ENCODE results near the gene TMOD4. TPM values are rescaled to one million over a fixed set of nuclear protein-coding genes. Genes with fewer than 3 reads are reported as not detected.

The TMOD4 gene
- total RNA-seq, 1 donor from 2014 or later: 2.1 TPM

GRCh38 chr1:151175041-151175741, 590 bp downstream of the TMOD4 start:
- no peak for TF ChIP-seq CTCF (IDR thresholded peaks at IDR 0.05)
- Histone ChIP-seq H3K27ac (no peak overlapping the region), H3K4me1 (no peaks in the 10 kb centered on the region), H3K9me3 (no peaks in the 10 kb centered on the region), H3K4me3 (no peak overlapping the region), H3K27me3 (ENCODE audit: low read depth) (no peaks in the 10 kb centered on the region), H3K36me3 (peaks cover 73% of the 10 kb centered on the region)
- ATAC-seq (no peak), DNase-seq (no peak)
- intact Hi-C loops (cut with DNase I): no loop called here

- peaks cover 66% of the 10 kb centered on the region for H3K36me3 ChIP-seq
- intact Hi-C loops (cut with DNase I): no loop called here
- no peaks in the 10 kb centered on the region for H3K9me3 ChIP-seq
- H3K27me3 ChIP-seq (ENCODE audit: low read depth): no peaks in the 10 kb centered on the region
- no peak overlapping the region for H3K4me3 ChIP-seq
- no peak for TF ChIP-seq CTCF (IDR thresholded peaks at IDR 0.05)
- peaks cover 9% of the 10 kb centered on the region for H3K4me1 ChIP-seq
- ATAC-seq: no peak
- DNase-seq: no peak
- no peak overlapping the region for H3K27ac ChIP-seq
Observed at GRCh38 chr1:151171190-151171589, 4.6 kb downstream of the TMOD4 start.

- DNase-seq (no peak), ATAC-seq (no peak)
- no peak for TF ChIP-seq CTCF (IDR thresholded peaks at IDR 0.05)
- Histone ChIP-seq H3K4me1 (peaks cover 26% of the 10 kb centered on the region), H3K36me3 (peaks cover 44% of the 10 kb centered on the region), H3K4me3 (peak overlapping the region; percentile 86), H3K27me3 (ENCODE audit: low read depth) (no peaks in the 10 kb centered on the region), H3K9me3 (no peaks in the 10 kb centered on the region), H3K27ac (no peak overlapping the region)
- intact Hi-C loops (cut with DNase I): no loop called here
Observed at GRCh38 chr1:151167116-151167515, 8.7 kb downstream of the TMOD4 start.

GRCh38 chr1:151166505-151166956, 9.2 kb downstream of the TMOD4 start:
- no peak for TF ChIP-seq CTCF (IDR thresholded peaks at IDR 0.05)
- Histone ChIP-seq H3K4me3 (peak overlapping the region; percentile 86), H3K4me1 (peaks cover 26% of the 10 kb centered on the region), H3K27ac (peak overlapping the region; percentile 85), H3K27me3 (ENCODE audit: low read depth) (no peaks in the 10 kb centered on the region), H3K36me3 (peaks cover 50% of the 10 kb centered on the region), H3K9me3 (no peaks in the 10 kb centered on the region)
- DNase-seq (no peak), ATAC-seq (peak in 1 of 2 donors; percentile 2)
- intact Hi-C loops (cut with DNase I): no loop called here

- peaks cover 56% of the 10 kb centered on the region for H3K36me3 ChIP-seq
- no peak for TF ChIP-seq CTCF (IDR thresholded peaks at IDR 0.05)
- H3K9me3 ChIP-seq: no peaks in the 10 kb centered on the region
- no peaks in the 10 kb centered on the region for H3K27me3 ChIP-seq (ENCODE audit: low read depth)
- intact Hi-C loops (cut with DNase I): no loop called here
- H3K27ac ChIP-seq: peak within 1 kb of the TSS; percentile 85
- peak within 1 kb of the TSS; percentile 86 for H3K4me3 ChIP-seq
- DNase-seq: peak; percentile 97
- peaks cover 26% of the 10 kb centered on the region for H3K4me1 ChIP-seq
- peak; percentile 97 for ATAC-seq
Observed at GRCh38 chr1:151165738-151166504, 9.9 kb downstream of the TMOD4 start, which contains the start of the genes LYSMD1 and SCNM1. LYSMD1 (minus strand) TSS chr1:151165902; CDS start chr1:151165258, 644 bp downstream. SCNM1 (plus strand) TSS chr1:151166144; CDS start chr1:151166153, 9 bp downstream.

All from lower lobe of right lung (tissue), 2 donors.